HepG2 (cell line): ENCODE data around the gene SPAG7. TPM values are rescaled to one million over a fixed set of nuclear protein-coding genes. Genes with fewer than 3 reads are reported as not detected.

Source experiments
- ATAC-seq: fragments of 200-7000 bp; cut with Tn5 transposase; 3 replicates; pipeline ENCODE4 v1.9.1; 2020; ENCODE audit warnings: mild to moderate bottlenecking, moderate library complexity
- BruUV-seq: library from RNA; stranded (reverse); fragments of 400-500 nt; replicated peaks from 2 replicates; lab custom pipeline; 2021; lab: Mats Ljungman, UMichigan
- CTCF ChIA-PET: fragments of 300-600 bp; formaldehyde crosslinking; extraction: SDS; loops from one replicate; lab custom pipeline; 2021; ENCODE audit warnings: low total read pairs, inconsistent platforms, low intra/inter-chr PET ratio; lab: Yijun Ruan, JAX
- POLR2A ChIA-PET: fragments of 350-600 bp; sonication (Branson Sonifier 250); formaldehyde crosslinking; loops from one replicate; lab custom pipeline; 2020; ENCODE audit warnings: antibody characterized with exemption, inconsistent platforms; lab: Yijun Ruan, JAX
- DNase-seq: peaks from one replicate; pipeline ENCODE4 v3.0.0-alpha.2; 2015; ENCODE audit warnings: low spot score
- FAIRE-seq: peaks from 3 replicates; lab custom pipeline; 2011; peaks lifted over from hg19 to GRCh38; lab: Jason Lieb, UNC
- H2AFZ ChIP-seq: one replicate; pipeline ENCODE4 v1.6.1; 2011; ENCODE audit warnings: low read length, inconsistent platforms
- H3K27ac ChIP-seq: fragments of 300-600 bp; 3 replicates; pipeline ENCODE4 v1.8.0; 2011; ENCODE audit warnings: mixed run types, mild to moderate bottlenecking, mixed read lengths, low read length, inconsistent platforms; ENCODE audit not compliant: insufficient read depth; ENCODE audit errors: extremely low read length
- H3K27me3 ChIP-seq, 2 experiments: fragments of 200-600 bp in 1 of 2; 2 replicates in 1 of 2; 3 replicates in 1 of 2; pipeline versions ENCODE4 v1.6.0 to v1.8.0; 2011; ENCODE audit warnings: low read length in 2 of 2, mild to moderate bottlenecking in 2 of 2, moderate library complexity in 2 of 2, inconsistent platforms in 1 of 2; ENCODE audit not compliant: insufficient read depth in 2 of 2, control insufficient read depth in 1 of 2
- H3K36me3 ChIP-seq, 2 experiments: fragments of 200-600 bp in 1 of 2; replicated peaks in 1 of 2; 2 replicates in 1 of 2; 3 replicates in 1 of 2; pipeline versions ENCODE4 v1.5.1 to v1.8.0; 2011; ENCODE audit warnings: low read length in 2 of 2, inconsistent platforms in 1 of 2; ENCODE audit not compliant: insufficient read depth in 2 of 2, control insufficient read depth in 1 of 2
- H3K4me1 ChIP-seq: 2 replicates; pipeline ENCODE4 v1.5.1; 2012; ENCODE audit warnings: low read length, inconsistent platforms; ENCODE audit not compliant: insufficient read depth
- H3K4me2 ChIP-seq: 2 replicates; pipeline ENCODE4 v1.6.0; 2011; ENCODE audit warnings: low read depth, low read length, inconsistent platforms
- H3K4me3 ChIP-seq, 3 experiments: fragments of 200-600 bp in 1 of 3; sonication (generic), shearing (Covaris generic) in 1 of 3; replicated peaks in 1 of 3; 2 replicates each; pipeline ENCODE4 v1.5.1; 2011 to 2016; ENCODE audit warnings: low read length in 3 of 3, inconsistent platforms in 2 of 3, low read depth in 2 of 3, mild to moderate bottlenecking in 2 of 3, control low read depth in 1 of 3, mixed read lengths in 1 of 3; ENCODE audit not compliant: insufficient read depth in 1 of 3
- H3K79me2 ChIP-seq: one replicate; pipeline ENCODE4 v1.6.1; 2011; ENCODE audit warnings: low read length, inconsistent platforms; ENCODE audit not compliant: insufficient read depth
- H3K9ac ChIP-seq: 2 replicates; pipeline ENCODE4 v1.6.0; 2011; ENCODE audit warnings: mild to moderate bottlenecking, low read depth, low read length, inconsistent platforms; ENCODE audit not compliant: insufficient read depth
- H3K9me3 ChIP-seq: 2 replicates; pipeline ENCODE4 v1.5.1; 2012; ENCODE audit warnings: mild to moderate bottlenecking, low read length
- H4K20me1 ChIP-seq: 2 replicates; pipeline ENCODE4 v1.6.0; 2011; ENCODE audit warnings: inconsistent platforms, mild to moderate bottlenecking, low read length, moderate library complexity; ENCODE audit not compliant: insufficient read depth
- ATF6 ChIP-seq: sonication (generic); formaldehyde crosslinking; conservative IDR thresholded peaks from 2 replicates; pipeline ENCODE4 v1.4.0; 2020; ENCODE audit warnings: missing genetic modification reagents
- DBP ChIP-seq: sonication (generic); formaldehyde crosslinking; IDR thresholded peaks from 2 replicates; pipeline ENCODE4 v1.4.0; 2020; ENCODE audit warnings: missing genetic modification reagents; ENCODE audit errors: not compliant biosample characterization
- E2F1 ChIP-seq: sonication (generic); formaldehyde crosslinking; IDR thresholded peaks from 2 replicates; pipeline ENCODE4 v1.5.0; 2020; ENCODE audit warnings: missing genetic modification reagents
- ESRRA ChIP-seq: sonication (generic); formaldehyde crosslinking; IDR thresholded peaks from 2 replicates; pipeline ENCODE4 v1.5.1; 2020; ENCODE audit warnings: mild to moderate bottlenecking, low read depth, missing genetic modification reagents
- KDM4B ChIP-seq: sonication (generic); formaldehyde crosslinking; IDR thresholded peaks from 2 replicates; pipeline ENCODE4 v1.4.0; 2020; ENCODE audit warnings: missing genetic modification reagents
- MAX ChIP-seq: IDR thresholded peaks from 2 replicates; pipeline ENCODE4 v1.6.1; 2012; ENCODE audit warnings: inconsistent platforms
- MEIS2 ChIP-seq: sonication (generic); formaldehyde crosslinking; IDR thresholded peaks from 2 replicates; pipeline ENCODE4 v1.9.0; 2021; ENCODE audit warnings: mild to moderate bottlenecking, missing genetic modification reagents
- RFX1 ChIP-seq: fragments of 450-650 bp; IDR thresholded peaks from 2 replicates; pipeline ENCODE4 v1.6.1; 2017
- XBP1 ChIP-seq: sonication (generic); formaldehyde crosslinking; IDR thresholded peaks from 2 replicates; pipeline ENCODE4 v1.5.0; 2020; ENCODE audit warnings: missing genetic modification reagents
- ZUFSP ChIP-seq: sonication (generic); formaldehyde crosslinking; IDR thresholded peaks from 2 replicates; pipeline ENCODE4 v1.9.0; 2021; ENCODE audit warnings: missing genetic modification reagents, mild to moderate bottlenecking, borderline replicate concordance
- WGBS: methylation state at CpG from one replicate; pipeline ENCODE4 v1.1.6; 2017; ENCODE audit warnings: low lambda C conversion rate; 5-methylcytosine and 5-hydroxymethylcytosine counted together
- in situ Hi-C: cut with HindIII; loops from 2 replicates; pipeline ENCODE4 v1.10.0; 2017; ENCODE audit warnings: low pct_unique_long_range_greater_than_20kb; ENCODE audit not compliant: extremely low pct_ligation_motif_present
- intact Hi-C: fragments of 100-400 bp; cut with micrococcal nuclease; formaldehyde crosslinking; loops from one replicate; pipeline ENCODE4 v1.10.0; 2022; ENCODE audit not compliant: unreplicated experiment
- polyA plus RNA-seq, 8 experiments: library from polyadenylated mRNA; depleted of rRNA in 3 of 8; stranded (reverse) in 7 of 8; unstranded in 1 of 8; fragments of >200 nt; fragmentation: Illumina TruSeq in 4 of 8; extraction: Trizol in 4 of 8; gene quantifications; 2 replicates each; pipeline versions ENCODE4 v1.2.1 to v1.2.3, GENCODE V29; 2011 to 2016; ENCODE audit warnings: low read depth in 4 of 8, missing spikeins in 1 of 8, mixed read lengths in 1 of 8; ENCODE audit not compliant: insufficient read depth in 1 of 8
- total RNA-seq, 5 experiments: library from RNA; depleted of rRNA; stranded (reverse); fragments of >200 nt; fragmentation: Illumina TruSeq; extraction: Trizol; gene quantifications; 2 replicates each; pipeline ENCODE4 v1.2.3, GENCODE V29; 2016; ENCODE audit warnings: low read depth in 1 of 5

The SPAG7 gene
- total and polyA plus RNA-seq, 2 of the 13 experiments (the other 11 are each of a cell fraction or from before 2014, with no cell fraction given) = 51.0 to 59.0 TPM

- no peak overlapping the region for H3K4me3 ChIP-seq
- in situ Hi-C loops = no loop called here
Observed at GRCh38 chr17:5003214-5003867, 35.7 kb upstream of the SPAG7 start.

GRCh38 chr17:5002121-5002788 lies 34.6 kb upstream of the SPAG7 start:
- Histone ChIP-seq H4K20me1 (no peaks in the 10 kb centered on the region), H3K4me2 (no peak overlapping the region), H3K36me3 (peaks cover 19 to 60% of the 10 kb centered on the region in 2 experiments), H3K27ac (no peak overlapping the region), H3K4me3 (no peak overlapping the region), H3K4me1 (peaks cover 13% of the 10 kb centered on the region), H2AFZ (no peak overlapping the region), H3K9me3 (no peaks in the 10 kb centered on the region), H3K27me3 (no peaks in the 10 kb centered on the region; a peak in 1 of 5 replicates), H3K9ac (no peak overlapping the region), H3K79me2 (peaks cover 27% of the 10 kb centered on the region)
- WGBS = 99% methylated on average over 20 of the region's 20 CpGs
- in situ Hi-C loops = no loop called here
- FAIRE-seq (no peak), ATAC-seq (no peak), DNase-seq (no peak)
- ChIA-PET POLR2A (interaction anchor here (1.3 kb wide), 1 partner anchor 15 kb away, joined by 3 read pairs; the partner anchor contains the start of gene CAMTA2), CTCF (no interaction called here)
- intact Hi-C loops = no loop called here
- BruUV-seq = no TSS peak
- no peak for TF ChIP-seq E2F1 (CRISPR knock-in tag)
- TF ChIP-seq DBP (CRISPR knock-in tag) = no peak
- TF ChIP-seq ZUFSP (CRISPR knock-in tag) = no peak
- TF ChIP-seq KDM4B = no peak
- TF ChIP-seq ATF6 (CRISPR knock-in tag) = no peak
- TF ChIP-seq MAX = no peak

More at GRCh38 chr17:5003214-5003867, 35.7 kb upstream of the SPAG7 start:
- Histone ChIP-seq H2AFZ (no peak overlapping the region), H3K4me1 (peaks cover 13% of the 10 kb centered on the region), H3K27ac (no peak overlapping the region), H3K9ac (no peak overlapping the region), H3K4me2 (no peak overlapping the region), H4K20me1 (no peaks in the 10 kb centered on the region), H3K79me2 (peaks cover 24% of the 10 kb centered on the region), H3K27me3 (no peaks in the 10 kb centered on the region; a peak in 1 of 5 replicates), H3K36me3 (peaks cover 21 to 71% of the 10 kb centered on the region in 2 experiments), H3K9me3 (no peaks in the 10 kb centered on the region)
- intact Hi-C loops = no loop called here
- no peak for ATAC-seq
- 95% methylated on average over 18 of the region's 18 CpGs for WGBS
- no TSS peak for BruUV-seq
- ChIA-PET POLR2A (no interaction called here), CTCF (no interaction called here)
- TF ChIP-seq RFX1 (no peak), ESRRA (CRISPR knock-in tag) (no peak), MEIS2 (no peak), MAX (no peak), XBP1 (CRISPR knock-in tag) (no peak)
- TF ChIP-seq, all 625 proteins: peak for 0
- DNase-seq = no peak
- FAIRE-seq = no peak
